Cerebellar cortex (tissue), 1 donor: ENCODE measurements around the gene NEGR1.
"Not testable (repeated sequence)": the region's sequence is repeated elsewhere in the genome, so short reads cannot be mapped to it uniquely, and the experiment has no call there.

Experiments used
- DNase-seq: peaks from one replicate; pipeline ENCODE4 v3.0.0-alpha.2; 2015; ENCODE audit warnings: low spot score

Gene NEGR1

GRCh38 chr1:72282271-72283021 is at the start of gene NEGR1:
Gene NEGR1 (minus strand): TSS chr1:72282539.
- peak; percentile 87 for DNase-seq

- DNase-seq, result no peak
Measured at GRCh38 chr1:72326494-72326893, 44.2 kb upstream of the NEGR1 start.

GRCh38 chr1:72324451-72324850 is 42.1 kb upstream of the NEGR1 start:
- DNase-seq, result no peak

GRCh38 chr1:72322910-72323309 is 40.6 kb upstream of the NEGR1 start:
- no peak for DNase-seq

GRCh38 chr1:72296501-72296900 is 14.2 kb upstream of the NEGR1 start:
- no peak for DNase-seq

GRCh38 chr1:72288886-72289285 is 6.5 kb upstream of the NEGR1 start:
- DNase-seq, result no peak

GRCh38 chr1:72286401-72286800 is 4.1 kb upstream of the NEGR1 start:
- no peak for DNase-seq

GRCh38 chr1:72285074-72285425 is 2.7 kb upstream of the NEGR1 start:
- peak; percentile 82 for DNase-seq

GRCh38 chr1:72284348-72285073 is 2.2 kb upstream of the NEGR1 start:
- peak; percentile 80 for DNase-seq

- DNase-seq, result no peak
Measured at GRCh38 chr1:72284084-72284347, 1.7 kb upstream of the NEGR1 start.

- peak; percentile 95 for DNase-seq
Measured at GRCh38 chr1:72283307-72284083, 1.2 kb upstream of the NEGR1 start.

- DNase-seq, result no peak
Measured at GRCh38 chr1:72283022-72283306, 625 bp upstream of the NEGR1 start.

- peak; percentile 73 for DNase-seq
Measured at GRCh38 chr1:72281637-72282270, 585 bp downstream of the NEGR1 start.

GRCh38 chr1:72281144-72281543 is 1.2 kb downstream of the NEGR1 start:
- DNase-seq, result peak; percentile 67

GRCh38 chr1:72280711-72281110 is 1.6 kb downstream of the NEGR1 start:
- peak; percentile 56 for DNase-seq

- DNase-seq, result peak; percentile 54
Measured at GRCh38 chr1:72280131-72280530, 2.2 kb downstream of the NEGR1 start.

- DNase-seq, result peak; percentile 50
Measured at GRCh38 chr1:72278461-72278860, 3.9 kb downstream of the NEGR1 start.

- no peak for DNase-seq
Measured at GRCh38 chr1:72271555-72272085, 10.7 kb downstream of the NEGR1 start.

GRCh38 chr1:72262735-72263134 is 19.6 kb downstream of the NEGR1 start:
- no peak for DNase-seq

- DNase-seq, result no peak
Measured at GRCh38 chr1:72253132-72253531, 29.2 kb downstream of the NEGR1 start.

- no peak for DNase-seq
Measured at GRCh38 chr1:72241397-72241796, 40.9 kb downstream of the NEGR1 start.

- not testable (repeated sequence) for DNase-seq
Measured at GRCh38 chr1:72235931-72236330, 46.4 kb downstream of the NEGR1 start.

- DNase-seq, result no peak
Measured at GRCh38 chr1:72235062-72235461, 47.3 kb downstream of the NEGR1 start.
